Kidney (tissue), 14 donors: ENCODE results near the gene SPATA31D4. TPM values are rescaled to one million over a fixed set of nuclear protein-coding genes. Genes with fewer than 3 reads are reported as not detected.

Experiments used
- DNase-seq, 5 donors: peaks; one replicate each; pipeline ENCODE4 v3.0.0-alpha.2; 2013 to 2020
- FAIRE-seq: peaks from 2 replicates; lab custom pipeline; 2012; peaks lifted over from hg19 to GRCh38; lab: Jason Lieb, UNC
- H3K27ac ChIP-seq, 2 donors: one replicate each; pipeline ENCODE4 v1.7.0; 2013; ENCODE audit warnings: low read depth in 2 of 2, low read length in 2 of 2, inconsistent platforms in 1 of 2
- H3K27me3 ChIP-seq: one replicate; pipeline ENCODE4 v1.7.1; 2013; ENCODE audit warnings: low read length, inconsistent platforms; ENCODE audit not compliant: control insufficient read depth, insufficient read depth
- H3K36me3 ChIP-seq, 3 donors: one replicate each; pipeline versions ENCODE4 v1.7.0 to v1.7.1; 2013; ENCODE audit warnings: low read length in 3 of 3, control low read depth in 1 of 3, inconsistent platforms in 1 of 3; ENCODE audit not compliant: insufficient read depth in 3 of 3, control insufficient read depth in 2 of 3
- H3K4me1 ChIP-seq, 3 donors: one replicate each; pipeline versions ENCODE4 v1.7.0 to v1.7.1; 2013; ENCODE audit warnings: low read length in 3 of 3, inconsistent platforms in 1 of 3, low read depth in 1 of 3; ENCODE audit not compliant: control insufficient read depth in 2 of 3, insufficient read depth in 2 of 3
- H3K4me3 ChIP-seq, 3 donors: one replicate each; pipeline versions ENCODE4 v1.7.0 to v1.8.1; 2013; ENCODE audit warnings: low read length in 3 of 3, control low read depth in 1 of 3, inconsistent platforms in 1 of 3
- H3K9ac ChIP-seq, 3 donors: one replicate each; pipeline versions ENCODE4 v1.7.0 to v1.7.1; 2013; ENCODE audit warnings: low read length in 3 of 3, control low read depth in 1 of 3, inconsistent platforms in 1 of 3
- H3K9me3 ChIP-seq, 3 donors: one replicate each; pipeline versions ENCODE4 v1.7.0 to v1.7.1; 2013; ENCODE audit warnings: low read length in 3 of 3, control low read depth in 1 of 3, inconsistent platforms in 1 of 3; ENCODE audit not compliant: control insufficient read depth in 2 of 3, insufficient read depth in 1 of 3
- CTCF ChIP-seq: IDR thresholded peaks from 3 replicates; pipeline ENCODE4 v1.5.1; 2012; ENCODE audit warnings: mild to moderate bottlenecking, moderate library complexity, borderline replicate concordance; ENCODE audit not compliant: insufficient read depth; ENCODE audit errors: extremely low read depth
- intact Hi-C: fragments of 100-400 bp; cut with DNase I; formaldehyde crosslinking; loops from one replicate; pipeline ENCODE4 v1.11.1; 2022
- polyA plus RNA-seq: library from polyadenylated mRNA; stranded (reverse); fragments of 350-450 nt; fragmentation: Illumina TruSeq; extraction: RNeasy Lipid Tissue Mini Kit (QIAGEN cat#74804); gene quantifications from one replicate; pipeline ENCODE4 v1.2.3, GENCODE V29; 2014; ENCODE audit warnings: low read depth, low replicate concordance; ENCODE audit not compliant: insufficient read depth
- total RNA-seq: library from RNA; stranded (reverse); fragmentation: NEBNext Ultra II Directional; extraction: Animal tissue kit (Norgen Biotek cat#: 25700); gene quantifications from one replicate; pipeline ENCODE4 v1.2.1, GENCODE V29; 2021
- donor health status: control.
- donor health status: control.
- donor health status: control.
- donor health status: control.
- donor health status: control.
- donor health status: DM: yes; HTN: yes; CAD: no.
- donor health status: Normal renal cell carcinoma (clear cell type).

The SPATA31D4 gene
- total and polyA plus RNA-seq, 2 donors from 2014 or later: not detected

- no peak for DNase-seq
- intact Hi-C loops: no loop called here
- H3K36me3 ChIP-seq: no peaks in the 10 kb centered on the region
- no peak for TF ChIP-seq CTCF
- H3K4me3 ChIP-seq: no peak overlapping the region
- H3K9me3 ChIP-seq: no peaks in the 10 kb centered on the region
- no peak overlapping the region for H3K27ac ChIP-seq
- no peak overlapping the region for H3K9ac ChIP-seq
- H3K27me3 ChIP-seq: no peaks in the 10 kb centered on the region
- no peak for FAIRE-seq
- no peaks in the 10 kb centered on the region for H3K4me1 ChIP-seq
Measured at GRCh38 chr9:81886665-81887064, 41.6 kb upstream of the SPATA31D4 start.

GRCh38 chr9:81890104-81890503, 38.1 kb upstream of the SPATA31D4 start:
- Histone ChIP-seq H3K36me3 (no peaks in the 10 kb centered on the region), H3K9me3 (no peaks in the 10 kb centered on the region), H3K4me1 (no peaks in the 10 kb centered on the region), H3K27me3 (no peaks in the 10 kb centered on the region), H3K9ac (no peak overlapping the region), H3K27ac (no peak overlapping the region), H3K4me3 (no peak overlapping the region)
- no peak for TF ChIP-seq CTCF
- DNase-seq (no peak), FAIRE-seq (no peak)
- intact Hi-C loops: no loop called here

GRCh38 chr9:81892440-81892839, 35.8 kb upstream of the SPATA31D4 start:
- FAIRE-seq (no peak), DNase-seq (no peak)
- no peaks in the 10 kb centered on the region for H3K4me1 ChIP-seq
- no peak overlapping the region for H3K27ac ChIP-seq
- H3K4me3 ChIP-seq: no peak overlapping the region
- H3K9me3 ChIP-seq: no peaks in the 10 kb centered on the region
- no peak for TF ChIP-seq CTCF
- H3K36me3 ChIP-seq: no peaks in the 10 kb centered on the region
- no peak overlapping the region for H3K9ac ChIP-seq
- intact Hi-C loops: no loop called here
- no peaks in the 10 kb centered on the region for H3K27me3 ChIP-seq

GRCh38 chr9:81893929-81894328, 34.3 kb upstream of the SPATA31D4 start:
- H3K4me3 ChIP-seq: no peak overlapping the region
- FAIRE-seq (no peak), DNase-seq (no peak)
- H3K9ac ChIP-seq: no peak overlapping the region
- intact Hi-C loops: no loop called here
- H3K27me3 ChIP-seq: no peaks in the 10 kb centered on the region
- no peaks in the 10 kb centered on the region for H3K36me3 ChIP-seq
- no peak for TF ChIP-seq CTCF
- no peaks in the 10 kb centered on the region for H3K4me1 ChIP-seq
- no peak overlapping the region for H3K27ac ChIP-seq
- no peaks in the 10 kb centered on the region for H3K9me3 ChIP-seq
